GM19467 (cell line): ENCODE data around the gene STK24.
"Not testable (repeated sequence)": the region's sequence is repeated elsewhere in the genome, so short reads cannot be mapped to it uniquely, and the experiment has no call there.

ENCODE experiments used
- ATAC-seq: cut with Tn5 transposase; IDR thresholded peaks from one replicate; pipeline ENCODE4 v1.9.1; 2021; ENCODE audit warnings: mild to moderate bottlenecking, moderate library complexity; ENCODE audit not compliant: unreplicated experiment

The STK24 gene

DNA sequence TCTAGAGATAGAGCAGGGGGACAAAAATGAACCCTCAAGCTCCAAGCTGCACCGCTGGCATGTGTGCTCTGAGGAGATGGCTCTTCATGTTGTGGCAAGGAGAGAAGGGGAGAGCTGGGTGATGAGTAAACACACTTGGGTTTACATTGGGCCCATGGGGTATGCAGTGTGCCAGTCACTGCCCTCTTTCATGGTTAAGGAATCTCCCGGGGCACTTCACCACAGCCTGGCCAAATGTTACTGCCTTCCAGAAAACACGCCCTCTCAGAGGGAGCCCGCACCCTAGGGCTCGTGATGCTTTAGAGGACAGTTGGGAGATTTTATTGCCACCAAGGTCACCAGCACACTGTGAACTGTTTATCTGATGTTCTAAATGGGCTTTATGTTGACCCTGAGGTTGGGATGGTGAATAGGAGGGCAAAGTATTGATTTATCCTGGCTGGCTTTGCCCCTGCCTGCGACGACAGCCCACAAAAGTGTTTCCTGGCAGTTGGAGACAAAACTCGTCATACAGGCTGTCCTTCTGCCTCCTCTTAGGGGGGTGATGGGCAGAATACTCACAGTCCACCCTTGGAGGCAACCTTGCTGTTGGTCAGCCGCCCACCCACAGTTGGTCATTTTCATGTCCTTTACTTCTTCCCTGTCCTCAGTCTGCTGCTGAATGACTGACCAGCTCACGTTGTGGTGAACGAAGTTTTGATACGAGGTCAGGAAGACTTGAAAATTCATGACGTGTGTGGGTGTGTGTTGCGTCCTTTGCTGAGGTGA is 156.9 kb downstream of the STK24 start:
- ATAC-seq, result no peak

DNA sequence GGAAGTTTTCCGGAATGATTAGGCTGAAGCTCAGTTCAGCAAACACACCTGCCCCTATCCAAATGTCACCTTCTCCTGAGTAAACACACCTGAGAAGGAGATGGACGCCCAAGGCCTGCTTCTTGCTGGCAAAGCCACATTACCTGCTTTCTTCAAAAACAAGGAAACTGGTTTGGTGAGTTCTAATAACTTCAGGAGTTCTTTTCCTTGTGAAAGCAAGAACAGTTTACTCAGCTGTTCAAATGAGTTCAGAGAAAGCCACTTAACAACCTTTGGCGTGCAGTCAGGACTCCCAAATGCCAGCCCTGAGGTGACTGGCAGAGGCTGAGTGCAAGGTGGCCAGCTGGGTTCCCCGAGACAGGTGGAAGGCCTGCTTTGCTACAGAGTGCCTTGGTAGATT is 160.5 kb downstream of the STK24 start:
- no peak for ATAC-seq

DNA sequence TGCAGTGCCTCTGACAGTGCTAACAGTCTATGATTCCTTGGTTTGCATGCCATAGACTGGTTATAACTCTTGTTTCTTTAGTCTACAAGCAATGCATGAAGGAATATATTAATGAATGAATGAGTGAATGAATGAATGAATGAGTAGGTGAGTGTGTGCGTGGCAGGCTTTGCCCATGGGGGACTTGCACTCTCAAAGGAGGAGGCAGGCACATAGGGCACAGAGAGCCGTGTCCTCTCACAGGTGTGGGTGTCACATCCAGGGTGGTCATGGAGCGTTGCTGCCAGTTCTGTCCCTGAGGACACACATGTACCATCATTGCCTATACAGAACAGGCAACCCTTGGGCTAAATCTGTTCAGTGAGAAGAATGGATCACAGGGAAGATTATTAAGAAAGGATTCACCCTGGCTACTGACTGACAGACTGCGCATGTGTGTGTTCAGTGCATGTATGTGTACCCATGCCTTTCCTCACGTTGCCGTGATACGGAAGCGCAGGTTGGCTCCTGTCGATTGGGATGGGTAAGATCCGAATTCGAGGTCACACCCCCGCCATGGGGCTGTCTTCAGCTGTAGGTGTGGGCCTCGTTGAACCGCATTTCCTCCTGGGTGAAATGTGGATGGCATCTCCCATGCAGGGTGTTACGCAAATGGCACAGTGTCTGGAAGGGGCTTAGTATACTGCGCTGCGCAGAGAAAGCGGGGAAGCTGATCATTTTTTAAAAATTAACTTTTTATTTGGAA is 161.4 kb downstream of the STK24 start:
- no peak for ATAC-seq

DNA sequence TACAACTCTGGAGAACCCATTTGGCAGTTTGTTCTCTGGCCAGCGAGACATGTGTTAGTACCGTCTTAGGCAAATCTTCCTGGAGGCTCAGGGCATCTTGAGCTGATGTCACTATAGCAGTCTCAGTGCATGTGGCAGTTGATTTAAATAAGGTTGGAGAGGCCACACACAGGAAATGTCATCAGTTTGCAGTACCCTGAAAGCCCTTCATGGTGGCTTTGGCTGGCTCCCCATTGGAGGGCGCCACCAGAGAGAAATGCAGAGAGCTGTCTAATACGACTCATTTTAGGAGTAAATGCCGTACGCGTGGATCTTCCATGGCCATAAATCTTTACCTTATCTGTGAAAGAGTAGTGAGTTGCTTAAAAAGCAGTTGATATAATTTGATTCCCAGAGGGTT is 163.1 kb downstream of the STK24 start:
- no peak for ATAC-seq

DNA sequence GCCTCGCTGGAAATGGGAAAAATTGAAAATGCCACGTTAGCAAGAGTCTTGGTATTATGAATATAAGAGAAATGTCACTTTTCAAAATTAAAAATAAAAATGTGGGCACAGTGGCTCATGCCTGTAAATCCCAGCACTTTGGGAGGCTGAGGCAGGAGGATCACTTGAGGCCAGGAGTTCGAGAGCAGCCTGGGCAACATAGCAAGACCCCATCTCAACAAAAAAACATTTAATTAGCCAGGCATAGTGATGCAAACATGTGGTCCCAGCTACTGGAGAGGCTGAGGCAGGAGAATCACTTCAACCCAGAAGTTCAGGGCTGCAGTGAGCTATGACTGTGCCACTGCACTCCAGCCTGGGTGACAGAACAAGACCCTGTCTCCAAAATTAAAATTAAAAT is 163.6 kb downstream of the STK24 start:
- ATAC-seq, result not testable (repeated sequence)

DNA sequence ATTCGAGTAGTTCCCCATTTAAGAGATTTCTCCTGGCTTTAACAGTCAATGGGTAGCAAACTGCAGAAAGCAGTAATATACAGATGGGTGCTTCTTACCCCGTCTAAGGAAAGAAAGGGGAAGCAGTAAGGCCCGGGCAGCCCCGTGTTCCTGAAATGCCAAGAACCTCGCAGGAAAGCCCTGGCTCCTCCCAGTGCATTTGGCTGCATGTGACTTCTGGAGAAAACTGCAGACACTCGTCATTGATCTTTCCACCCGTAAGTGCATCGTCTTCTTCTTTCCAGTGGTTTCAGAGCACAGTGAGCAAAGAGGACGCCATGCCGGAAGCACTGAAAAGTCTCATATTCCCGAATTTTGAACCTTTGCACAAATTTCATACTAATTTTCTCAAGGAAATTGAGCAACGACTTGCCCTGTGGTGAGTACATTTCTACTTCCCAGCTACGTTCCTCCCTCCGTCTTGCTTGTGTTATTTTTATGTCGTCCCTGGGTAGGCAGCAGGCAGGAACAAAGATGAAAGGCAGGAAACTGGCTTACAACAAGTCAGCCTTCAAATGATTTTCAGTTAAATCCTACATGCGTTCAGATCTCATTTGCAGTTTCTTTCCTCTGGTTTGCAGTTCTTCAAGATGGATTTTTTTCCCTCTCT is 165.2 kb downstream of the STK24 start:
- ATAC-seq, result no peak

DNA sequence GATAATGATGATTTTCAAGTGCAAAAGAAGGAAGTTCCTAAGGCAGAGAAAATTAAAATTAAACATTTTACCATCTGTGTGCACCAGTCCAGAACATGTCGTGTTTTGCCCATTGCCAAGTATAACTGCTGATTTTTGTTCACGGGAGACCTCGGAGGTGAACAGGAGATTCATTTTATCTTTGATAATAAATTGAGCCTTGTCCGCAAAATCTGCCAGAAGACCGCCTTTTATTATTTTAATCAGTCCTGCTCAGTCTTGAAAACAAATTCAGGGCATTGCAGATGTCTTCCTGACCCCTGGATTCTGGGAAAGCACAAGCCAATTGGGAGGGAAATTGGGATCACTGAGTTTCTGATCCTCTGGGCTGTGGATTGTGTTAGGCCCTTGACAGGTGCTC is 165.9 kb downstream of the STK24 start:
- ATAC-seq, result no peak

DNA sequence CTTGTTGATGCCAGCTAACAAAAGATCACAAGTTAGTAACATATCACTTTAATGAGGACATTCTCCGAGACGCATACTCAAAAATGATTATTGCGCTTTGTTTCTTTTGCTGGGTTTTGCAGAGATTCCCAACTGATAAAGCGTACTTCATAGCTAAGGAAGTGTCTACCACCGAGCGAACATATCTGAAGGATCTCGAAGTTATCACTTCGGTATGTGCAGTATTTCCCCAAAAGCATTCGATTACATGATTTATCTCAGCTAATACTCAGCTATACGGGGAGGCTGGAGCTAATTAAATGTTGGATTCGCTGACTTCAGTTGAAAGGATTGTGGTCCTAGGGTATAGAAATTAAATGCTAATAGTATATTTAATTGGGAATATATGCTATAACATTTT is 166.3 kb downstream of the STK24 start:
- no peak for ATAC-seq

DNA sequence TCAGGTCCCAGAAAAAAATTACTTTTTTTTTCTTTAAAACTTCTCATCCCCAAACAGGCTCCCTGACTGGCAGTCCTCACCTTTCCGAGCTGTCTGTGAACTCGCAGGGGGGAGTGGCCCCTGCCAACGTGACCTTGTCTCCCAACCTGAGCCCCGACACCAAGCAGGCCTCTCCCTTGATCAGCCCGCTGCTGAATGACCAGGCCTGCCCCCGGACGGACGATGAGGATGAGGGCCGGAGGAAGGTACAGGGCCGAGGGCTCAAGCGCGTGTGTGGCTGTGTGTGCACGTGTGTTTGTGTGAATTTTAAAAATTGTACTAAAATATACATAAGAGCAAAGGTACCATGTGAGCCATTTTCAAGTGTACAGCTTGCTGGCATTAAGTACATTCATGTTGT is 167.6 kb downstream of the STK24 start:
- no peak for ATAC-seq

DNA sequence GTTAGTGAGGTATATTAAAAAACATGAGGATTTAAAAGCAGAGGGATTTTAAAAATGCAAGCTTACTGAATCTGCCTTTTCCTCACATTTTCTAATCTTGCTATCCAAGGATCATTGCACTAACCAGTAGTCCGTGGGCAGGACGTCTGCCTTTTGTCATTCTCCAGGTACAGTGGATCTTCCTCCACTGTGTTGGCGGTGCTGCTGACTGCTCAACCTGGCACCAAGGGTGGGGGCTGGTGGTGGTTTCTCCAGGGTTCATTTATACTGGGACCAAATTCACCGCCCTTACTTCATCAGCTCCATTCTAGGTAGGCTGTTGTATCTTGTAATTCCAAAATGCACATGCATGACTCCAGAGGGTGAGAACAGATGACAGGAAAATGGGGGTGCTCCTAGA is 169.3 kb downstream of the STK24 start:
- ATAC-seq, result no peak

DNA sequence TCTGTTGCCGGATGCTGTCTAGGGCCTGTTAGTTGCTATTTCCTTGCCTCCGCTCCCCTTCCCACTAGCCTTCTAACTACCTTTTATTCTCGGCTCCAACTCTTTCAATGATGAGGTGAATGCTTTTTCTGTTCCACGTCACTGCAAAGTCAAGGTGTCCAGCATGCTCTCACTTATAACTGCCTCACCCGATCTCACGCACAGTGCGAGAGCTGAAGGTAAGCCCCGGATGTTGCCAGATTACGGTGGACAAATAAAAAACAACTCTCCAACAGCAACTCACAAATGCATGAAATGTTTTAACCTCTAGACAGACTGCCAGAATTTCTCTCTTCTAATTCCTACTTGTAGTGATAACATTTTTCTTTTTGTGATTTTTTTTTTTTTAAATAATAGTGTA is 169.9 kb downstream of the STK24 start:
- ATAC-seq, result no peak

DNA sequence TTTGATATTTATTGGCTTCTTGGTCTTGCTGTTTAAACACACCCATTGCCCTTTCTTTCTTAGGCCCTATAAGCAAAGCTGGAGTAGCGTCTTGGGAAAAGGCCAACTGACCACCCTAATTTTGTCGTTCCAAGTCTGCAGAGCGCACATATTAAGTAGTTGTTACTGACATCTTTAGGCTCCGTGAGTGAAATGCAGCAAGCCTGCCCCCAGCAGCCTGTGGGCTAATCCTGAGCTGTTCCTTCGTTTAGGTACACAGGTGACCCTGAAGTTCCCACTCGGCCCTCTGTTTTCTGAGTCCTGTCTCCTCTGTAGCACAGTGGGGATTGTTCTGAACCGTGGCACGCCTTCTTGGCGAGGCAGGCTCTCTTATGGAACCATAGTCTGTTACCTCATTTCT is 170.5 kb downstream of the STK24 start:
- no peak for ATAC-seq

DNA sequence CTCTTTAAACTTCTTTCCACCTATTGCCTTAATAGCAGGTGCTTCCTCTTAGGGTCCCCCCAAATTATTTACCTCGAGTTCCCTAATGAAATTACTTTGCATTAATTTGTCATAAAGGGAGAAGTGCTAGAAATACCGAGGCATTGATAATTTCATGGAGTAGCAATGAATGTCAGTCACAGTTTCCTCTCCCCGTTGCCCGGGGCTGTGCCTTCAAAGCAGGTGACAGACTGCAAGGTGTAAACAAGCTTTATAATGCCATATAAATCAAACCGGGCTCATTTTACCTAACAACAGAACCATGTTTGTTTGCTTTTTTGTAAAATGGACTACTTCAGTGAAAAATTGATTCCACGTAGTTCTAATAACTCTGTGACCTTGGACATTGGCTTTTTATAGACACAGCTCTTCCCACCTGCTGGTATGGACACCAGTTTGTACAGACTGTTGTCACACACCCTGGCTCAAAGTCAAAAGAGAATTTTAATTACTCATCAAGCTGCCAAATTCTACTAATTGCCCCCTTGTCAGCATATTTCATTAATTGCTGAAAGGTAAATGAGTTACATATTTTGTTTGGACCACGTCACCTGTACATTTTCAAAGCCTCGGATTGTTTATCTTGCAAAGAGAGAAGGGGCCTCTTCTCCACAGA is 171.1 kb downstream of the STK24 start:
- no peak for ATAC-seq

DNA sequence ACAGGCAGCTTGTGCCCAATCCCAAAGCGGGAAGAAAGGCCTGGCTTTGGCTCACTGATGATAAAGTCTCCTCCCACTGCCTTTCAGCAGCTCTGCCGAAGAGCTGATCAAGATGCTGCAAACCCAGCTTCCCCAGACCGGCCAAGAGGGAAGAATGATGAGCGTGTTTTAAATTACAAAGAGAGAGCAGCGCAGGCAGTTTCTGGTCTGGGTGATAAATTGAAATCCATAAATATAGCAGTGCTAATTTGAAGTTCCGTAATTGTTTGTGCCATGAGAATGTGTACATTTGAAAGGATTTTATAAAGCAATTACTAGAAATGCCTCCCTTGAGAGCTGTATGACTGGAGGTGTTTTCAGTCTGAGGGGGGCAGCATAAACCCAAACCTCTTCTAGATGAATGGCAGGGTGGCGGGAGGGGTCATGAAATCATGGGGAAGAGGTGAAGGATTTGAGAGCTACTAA is 171.8 kb downstream of the STK24 start:
- ATAC-seq, result no peak

DNA sequence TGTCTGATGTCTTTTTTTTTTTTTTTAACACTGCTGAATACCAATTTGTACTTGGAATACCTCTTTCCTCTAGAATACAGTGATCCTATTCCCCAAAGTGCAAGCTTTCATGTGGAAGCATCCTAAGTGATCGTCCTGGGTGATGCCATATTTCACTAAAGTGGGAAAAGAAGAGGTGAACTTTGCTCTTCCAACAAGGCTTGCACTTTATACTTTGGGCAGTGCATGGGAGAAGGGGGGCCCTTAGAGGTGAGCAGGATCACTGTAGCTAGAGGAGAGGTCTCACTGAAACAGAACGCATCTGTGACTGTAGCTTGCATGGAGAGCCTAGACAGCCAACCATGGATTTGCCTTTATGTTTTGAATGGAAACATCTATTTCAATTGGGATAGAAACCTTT is 173.8 kb downstream of the STK24 start:
- ATAC-seq, result no peak

DNA sequence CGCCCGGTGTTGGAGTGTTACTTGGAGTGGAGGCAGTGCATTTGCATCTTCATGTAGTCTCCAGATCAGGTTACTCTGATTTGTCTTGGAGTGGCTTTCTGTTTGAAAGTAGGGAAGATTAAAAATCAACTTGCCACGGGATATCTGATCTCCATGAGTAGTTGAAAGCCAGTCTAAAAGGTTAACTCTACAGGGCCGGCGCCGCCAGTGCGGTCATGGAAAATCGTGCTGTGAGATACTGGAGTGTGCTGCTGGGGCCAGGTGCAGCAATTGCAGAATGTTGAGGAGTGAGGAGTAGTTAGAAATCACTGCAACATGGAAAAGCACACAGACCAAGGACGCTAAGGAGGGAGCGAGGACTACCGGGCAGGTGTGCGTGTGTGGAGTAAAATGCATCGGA is 175.0 kb downstream of the STK24 start:
- ATAC-seq, result no peak

DNA sequence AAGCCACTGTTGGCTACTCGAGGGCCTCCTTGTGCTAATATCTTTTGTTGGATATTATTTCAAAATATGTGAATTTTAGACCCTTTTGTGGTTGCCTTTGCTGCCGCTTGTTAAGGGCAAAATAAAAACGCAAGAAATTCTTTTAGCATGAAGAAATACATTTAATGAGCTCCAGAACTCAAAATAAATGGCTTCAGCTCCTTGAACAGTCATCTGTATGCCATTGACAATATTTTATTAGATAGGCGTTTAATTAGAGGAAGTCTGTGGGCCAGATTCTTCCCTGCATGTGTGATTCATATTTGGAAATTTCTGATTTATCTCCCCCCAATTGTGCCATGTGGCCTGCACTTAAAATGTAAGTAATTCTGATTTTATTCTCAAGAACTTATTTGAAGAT is 177.2 kb downstream of the STK24 start:
- no peak for ATAC-seq

DNA sequence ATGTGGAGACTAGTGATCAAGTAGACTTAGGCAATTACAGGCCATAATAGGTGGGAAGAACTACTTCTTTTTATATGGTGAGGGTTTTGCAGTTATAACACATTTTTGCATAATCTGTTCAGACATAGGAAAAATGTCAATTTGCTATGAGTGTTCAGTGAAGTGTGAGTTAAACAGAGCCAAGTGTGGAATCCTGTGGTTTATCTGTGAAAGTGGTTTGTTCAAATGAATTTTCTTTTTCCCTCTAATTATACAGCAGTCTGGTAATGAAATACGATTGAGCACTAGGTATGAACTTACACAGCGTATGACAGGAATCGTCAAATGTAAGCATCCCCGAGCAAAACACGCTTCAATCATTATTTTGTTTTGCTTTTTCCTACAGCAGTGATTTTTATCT is 178.3 kb downstream of the STK24 start:
- no peak for ATAC-seq

DNA sequence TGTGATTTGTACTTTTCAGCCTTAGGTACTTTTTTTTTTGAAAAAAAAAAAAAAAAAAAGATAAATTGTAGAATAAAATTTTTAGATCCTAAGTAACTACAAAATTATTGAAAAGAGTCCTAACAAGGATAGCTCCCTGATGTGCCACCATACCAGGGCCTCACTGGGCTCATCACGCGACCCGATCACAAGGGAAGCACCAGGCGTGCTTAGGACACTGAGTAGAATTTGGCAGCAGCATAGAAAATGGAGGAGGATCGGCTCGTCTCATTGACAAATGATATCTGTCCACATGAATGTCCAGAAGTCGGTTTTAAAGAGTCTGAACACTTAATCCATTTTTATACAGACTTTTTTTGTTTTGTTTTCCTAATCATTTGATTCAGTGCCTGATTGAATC is 179.0 kb downstream of the STK24 start:
- ATAC-seq, result no peak

DNA sequence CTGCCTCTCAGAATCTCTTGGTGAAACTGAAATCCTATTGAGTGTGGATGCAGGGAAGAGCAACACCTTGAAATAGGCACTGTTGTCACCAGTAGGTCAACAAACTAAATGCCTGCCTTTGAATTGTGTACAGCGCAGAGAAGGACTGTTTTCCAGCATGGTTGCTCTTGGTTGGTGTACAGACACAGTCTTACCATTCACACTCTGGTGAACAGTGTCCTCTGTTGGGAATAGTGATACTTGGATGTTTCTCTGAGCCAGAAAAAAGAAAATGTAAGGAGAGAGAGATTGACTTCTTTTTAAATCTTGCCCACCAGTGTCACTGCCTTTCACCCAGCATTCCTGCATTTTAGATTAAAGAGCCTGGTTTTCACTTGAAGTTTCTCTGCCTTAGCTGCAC is 179.7 kb downstream of the STK24 start:
- ATAC-seq, result no peak

DNA sequence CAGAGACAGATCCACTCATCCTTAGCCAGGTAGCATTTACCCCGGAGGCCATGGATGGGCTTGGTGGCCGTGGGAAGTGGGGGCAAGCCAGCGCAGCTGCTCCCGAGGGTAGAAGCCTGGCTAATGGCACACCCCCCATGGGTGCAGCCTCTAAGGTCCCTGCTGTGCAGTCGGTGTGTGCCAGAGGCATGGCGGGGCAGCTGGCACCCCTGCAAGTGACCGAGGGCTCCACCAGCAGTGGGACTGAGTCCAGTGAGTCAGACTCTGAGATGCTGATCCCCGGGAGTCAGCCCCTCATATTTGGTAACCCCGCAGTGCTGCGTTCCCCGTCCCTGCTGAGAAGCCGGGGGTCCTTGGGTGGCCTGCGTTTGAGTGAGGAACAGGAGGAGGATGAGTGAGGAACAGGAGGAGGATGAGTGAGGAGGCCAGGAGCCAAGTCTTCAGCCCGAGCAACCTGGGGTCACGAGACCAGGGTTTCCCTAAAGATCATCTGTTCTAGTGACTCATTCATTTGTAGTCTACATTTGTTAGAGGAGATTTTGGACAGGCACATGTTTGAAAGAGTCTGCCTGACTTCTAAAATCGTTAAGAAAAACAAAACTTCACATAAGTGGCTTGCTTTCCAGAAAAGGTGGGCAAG is 180.7 kb downstream of the STK24 start:
- ATAC-seq, result no peak
